ENCODE measurements around the gene JMJD7. TPM values are rescaled to one million over a fixed set of nuclear protein-coding genes. Genes with fewer than 3 reads are reported as not detected.

Gene JMJD7
- total and polyA plus RNA-seq, 9 of the 15 experiments (the other 6 are each of a cell fraction or from before 2014, with no cell fraction given): 1.2 to 13.9 (median 6.1) TPM

GRCh38 chr15:41856262-41856661, 28.4 kb downstream of the JMJD7 start:
- FAIRE-seq: no peak
- CTCF ChIA-PET (ENCODE audit: low intra/inter-chr PET ratio): no interaction called here
- H3K4me2 ChIP-seq (ENCODE audit: insufficient read depth, low read length): no peak overlapping the region
- BruUV-seq (replicated peaks): no TSS peak
- H3K4me3 ChIP-seq: no peak overlapping the region
- POLR2A ChIA-PET: interaction anchor here (0.7 to 1.0 kb wide), 2 partner anchors 9 to 1502 kb away, joined by 3 read pairs; no protein-coding TSS in a partner anchor
- no peaks in the 10 kb centered on the region for H3K79me2 ChIP-seq (ENCODE audit: control insufficient read depth, insufficient read depth, low read length)
- H3K4me1 ChIP-seq (replicated peaks in 1 of 2; ENCODE audit: control insufficient read depth in 2 of 2, insufficient read depth in 2 of 2, low read length in 2 of 2): peaks cover 0 to 55% of the 10 kb centered on the region in 2 experiments; a peak in 2 of 5 replicates
- DNase-seq (ENCODE audit: extremely low read depth in 1 of 4, low spot score in 3 of 4): no peak
- peaks cover 10% of the 10 kb centered on the region for H4K20me1 ChIP-seq (replicated peaks; ENCODE audit: control insufficient read depth, insufficient read depth, low read length)
- no peaks in the 10 kb centered on the region for H3K36me3 ChIP-seq (ENCODE audit: control insufficient read depth, insufficient read depth, low read length)
- no peak for ATAC-seq
- H3K9ac ChIP-seq (ENCODE audit: insufficient read depth in 1 of 2, low read depth in 2 of 2, low read length in 2 of 2): no peak overlapping the region
- no peak overlapping the region for H3K27ac ChIP-seq (ENCODE audit: extremely low read depth, low read depth, low read length)
- H3K9me3 ChIP-seq (replicated peaks; ENCODE audit: control insufficient read depth, insufficient read depth, low read depth, low read length): no peaks in the 10 kb centered on the region; the same call in 1 of the 2 replicates
- in situ Hi-C loops (cut with MboI) (no loop called here), intact Hi-C loops (cut with micrococcal nuclease) (no loop called here)
- no peaks in the 10 kb centered on the region for H3K9me1 ChIP-seq (ENCODE audit: control insufficient read depth, insufficient read depth, low read length)
- WGBS (ENCODE audit: insufficient coverage, low coverage, missing lambda C conversion rate): 5% methylated on average over 14 of the region's 17 CpGs
- H2AFZ ChIP-seq (ENCODE audit: low read depth, low read length): no peak overlapping the region
- H3K27me3 ChIP-seq (ENCODE audit: control insufficient read depth in 2 of 2, insufficient read depth in 2 of 2, low read length in 2 of 2): peaks cover 45 to 90% of the 10 kb centered on the region in 2 experiments; a peak in 4 of 5 replicates
- TF ChIP-seq, protein P1, sequence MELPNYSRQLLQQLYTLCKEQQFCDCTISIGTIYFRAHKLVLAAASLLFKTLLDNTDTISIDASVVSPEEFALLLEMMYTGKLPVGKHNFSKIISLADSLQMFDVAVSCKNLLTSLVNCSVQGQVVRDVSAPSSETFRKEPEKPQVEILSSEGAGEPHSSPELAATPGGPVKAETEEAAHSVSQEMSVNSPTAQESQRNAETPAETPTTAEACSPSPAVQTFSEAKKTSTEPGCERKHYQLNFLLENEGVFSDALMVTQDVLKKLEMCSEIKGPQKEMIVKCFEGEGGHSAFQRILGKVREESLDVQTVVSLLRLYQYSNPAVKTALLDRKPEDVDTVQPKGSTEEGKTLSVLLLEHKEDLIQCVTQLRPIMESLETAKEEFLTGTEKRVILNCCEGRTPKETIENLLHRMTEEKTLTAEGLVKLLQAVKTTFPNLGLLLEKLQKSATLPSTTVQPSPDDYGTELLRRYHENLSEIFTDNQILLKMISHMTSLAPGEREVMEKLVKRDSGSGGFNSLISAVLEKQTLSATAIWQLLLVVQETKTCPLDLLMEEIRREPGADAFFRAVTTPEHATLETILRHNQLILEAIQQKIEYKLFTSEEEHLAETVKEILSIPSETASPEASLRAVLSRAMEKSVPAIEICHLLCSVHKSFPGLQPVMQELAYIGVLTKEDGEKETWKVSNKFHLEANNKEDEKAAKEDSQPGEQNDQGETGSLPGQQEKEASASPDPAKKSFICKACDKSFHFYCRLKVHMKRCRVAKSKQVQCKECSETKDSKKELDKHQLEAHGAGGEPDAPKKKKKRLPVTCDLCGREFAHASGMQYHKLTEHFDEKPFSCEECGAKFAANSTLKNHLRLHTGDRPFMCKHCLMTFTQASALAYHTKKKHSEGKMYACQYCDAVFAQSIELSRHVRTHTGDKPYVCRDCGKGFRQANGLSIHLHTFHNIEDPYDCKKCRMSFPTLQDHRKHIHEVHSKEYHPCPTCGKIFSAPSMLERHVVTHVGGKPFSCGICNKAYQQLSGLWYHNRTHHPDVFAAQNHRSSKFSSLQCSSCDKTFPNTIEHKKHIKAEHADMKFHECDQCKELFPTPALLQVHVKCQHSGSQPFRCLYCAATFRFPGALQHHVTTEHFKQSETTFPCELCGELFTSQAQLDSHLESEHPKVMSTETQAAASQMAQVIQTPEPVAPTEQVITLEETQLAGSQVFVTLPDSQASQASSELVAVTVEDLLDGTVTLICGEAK (IDR thresholded peaks at IDR 0.05): no peak
- TF ChIP-seq, protein P1 (CRISPR knock-in tag; IDR thresholded peaks at IDR 0.05): no peak
- TF ChIP-seq BHLHE40 (IDR thresholded peaks at IDR 0.05; ENCODE audit: low read length): no peak
- TF ChIP-seq FOXA3 (CRISPR knock-in tag; conservative IDR thresholded peaks at IDR 0.05 in 1 of 2, IDR thresholded peaks at IDR 0.05 in 1 of 2): no peak
- TF ChIP-seq CHCHD3 (CRISPR knock-in tag; IDR thresholded peaks at IDR 0.05): no peak
- no peak for TF ChIP-seq TCFL5 (CRISPR knock-in tag; conservative IDR thresholded peaks at IDR 0.05)
- TF ChIP-seq, protein P2, sequence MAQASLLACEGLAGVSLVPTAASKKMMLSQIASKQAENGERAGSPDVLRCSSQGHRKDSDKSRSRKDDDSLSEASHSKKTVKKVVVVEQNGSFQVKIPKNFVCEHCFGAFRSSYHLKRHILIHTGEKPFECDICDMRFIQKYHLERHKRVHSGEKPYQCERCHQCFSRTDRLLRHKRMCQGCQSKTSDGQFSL (CRISPR knock-in tag; IDR thresholded peaks at IDR 0.05): no peak
- TF ChIP-seq, protein P2 (tag; IDR thresholded peaks at IDR 0.05): no peak
- TF ChIP-seq ZNF75A (CRISPR knock-in tag; IDR thresholded peaks at IDR 0.05): no peak
- no peak for TF ChIP-seq ZBTB2 (IDR thresholded peaks at IDR 0.05)
- no peak for TF ChIP-seq CBX8 (IDR thresholded peaks at IDR 0.05; ENCODE audit: borderline replicate concordance, extremely low read depth, low read depth, low read length, poor library complexity, severe bottlenecking)
- no peak for TF ChIP-seq HCFC1 (IDR thresholded peaks at IDR 0.05; ENCODE audit: low read depth, low read length)
